IPS-20b (cell line): ENCODE data around the gene PRMT3.

Experiments
- H3K27ac ChIP-seq: one replicate; pipeline ENCODE4 v1.5.1; 2013; ENCODE audit warnings: low read length
- H3K27me3 ChIP-seq: 2 replicates; pipeline ENCODE4 v1.6.1; 2013; ENCODE audit warnings: mild to moderate bottlenecking, low read length, inconsistent platforms; ENCODE audit not compliant: insufficient read depth
- H3K36me3 ChIP-seq: 2 replicates; pipeline ENCODE4 v1.6.1; 2013; ENCODE audit warnings: low read depth, mild to moderate bottlenecking, inconsistent platforms, low read length, moderate library complexity; ENCODE audit not compliant: insufficient read depth
- H3K4me1 ChIP-seq: 2 replicates; pipeline ENCODE4 v1.6.1; 2013; ENCODE audit warnings: mild to moderate bottlenecking, control low read depth, inconsistent platforms, low read length, moderate library complexity; ENCODE audit not compliant: insufficient read depth
- H3K4me3 ChIP-seq: 2 replicates; pipeline ENCODE4 v1.5.1; 2013; ENCODE audit warnings: mild to moderate bottlenecking, low read length, inconsistent platforms
- H3K9ac ChIP-seq: 2 replicates; pipeline ENCODE4 v1.6.1; 2013; ENCODE audit warnings: low read depth, mild to moderate bottlenecking, inconsistent platforms, low read length, moderate library complexity
- H3K9me3 ChIP-seq: 2 replicates; pipeline ENCODE4 v1.6.1; 2013; ENCODE audit warnings: mild to moderate bottlenecking, low read depth, low read length, inconsistent platforms; ENCODE audit not compliant: insufficient read depth

PRMT3 gene

DNA sequence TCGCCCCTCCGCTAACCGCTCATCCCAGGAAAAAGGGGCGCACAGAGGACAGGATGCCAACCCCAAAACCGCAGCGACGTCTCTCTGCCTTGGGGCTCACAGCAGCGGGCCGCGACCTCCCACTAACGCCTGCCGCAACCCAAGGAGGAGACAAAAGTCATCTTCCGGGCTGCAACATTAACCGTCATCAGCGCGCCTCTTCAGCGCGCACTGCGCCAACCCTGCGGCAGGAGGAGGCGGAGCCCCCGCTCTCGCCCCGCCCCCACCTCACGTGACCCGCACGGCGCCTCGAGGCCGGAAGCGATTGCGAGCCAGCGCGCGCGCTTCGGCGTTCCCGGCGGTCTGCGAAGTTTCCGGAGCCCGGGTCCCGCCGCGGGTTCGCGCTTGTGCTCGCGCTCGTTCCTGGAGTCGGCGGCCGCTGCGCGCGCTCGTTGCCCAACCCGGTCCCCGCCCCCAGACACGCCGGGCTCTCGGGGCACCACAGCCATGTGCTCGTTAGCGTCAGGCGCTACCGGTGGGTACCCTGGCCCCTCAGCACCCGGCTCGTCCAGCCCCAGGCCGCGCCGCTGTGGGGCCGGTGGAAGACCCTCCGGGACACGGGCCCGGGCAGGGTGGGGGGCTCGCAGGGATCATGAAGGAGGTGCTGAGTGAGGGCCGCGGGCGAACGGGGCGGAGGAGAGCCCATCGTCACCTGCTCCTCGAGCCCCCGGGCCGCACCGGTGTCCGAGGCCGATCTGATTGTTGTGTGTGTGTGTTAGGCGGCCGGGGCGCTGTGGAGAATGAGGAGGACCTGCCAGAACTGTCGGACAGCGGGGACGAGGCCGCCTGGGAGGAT lies at the start of gene PRMT3:
TSS of gene PRMT3 (plus strand) at position 456 of the 835 bp plus-strand sequence. CDS start at position 487, 31 bp downstream.
- H3K36me3 ChIP-seq, result peaks cover 19% of the 10 kb centered on the region
- H3K27ac ChIP-seq, result peak within 1 kb of the TSS; percentile 61
- 0 out of 2 replicates have a peak, but pooled peaks cover 5% of the 10 kb centered on the region for H3K4me1 ChIP-seq
- H3K9me3 ChIP-seq, result no peaks in the 10 kb centered on the region
- peak within 1 kb of the TSS; percentile 89; the same call in 1 of the 2 replicates for H3K9ac ChIP-seq
- H3K4me3 ChIP-seq, result peak within 1 kb of the TSS; percentile 82
- H3K27me3 ChIP-seq, result no peaks in the 10 kb centered on the region

DNA sequence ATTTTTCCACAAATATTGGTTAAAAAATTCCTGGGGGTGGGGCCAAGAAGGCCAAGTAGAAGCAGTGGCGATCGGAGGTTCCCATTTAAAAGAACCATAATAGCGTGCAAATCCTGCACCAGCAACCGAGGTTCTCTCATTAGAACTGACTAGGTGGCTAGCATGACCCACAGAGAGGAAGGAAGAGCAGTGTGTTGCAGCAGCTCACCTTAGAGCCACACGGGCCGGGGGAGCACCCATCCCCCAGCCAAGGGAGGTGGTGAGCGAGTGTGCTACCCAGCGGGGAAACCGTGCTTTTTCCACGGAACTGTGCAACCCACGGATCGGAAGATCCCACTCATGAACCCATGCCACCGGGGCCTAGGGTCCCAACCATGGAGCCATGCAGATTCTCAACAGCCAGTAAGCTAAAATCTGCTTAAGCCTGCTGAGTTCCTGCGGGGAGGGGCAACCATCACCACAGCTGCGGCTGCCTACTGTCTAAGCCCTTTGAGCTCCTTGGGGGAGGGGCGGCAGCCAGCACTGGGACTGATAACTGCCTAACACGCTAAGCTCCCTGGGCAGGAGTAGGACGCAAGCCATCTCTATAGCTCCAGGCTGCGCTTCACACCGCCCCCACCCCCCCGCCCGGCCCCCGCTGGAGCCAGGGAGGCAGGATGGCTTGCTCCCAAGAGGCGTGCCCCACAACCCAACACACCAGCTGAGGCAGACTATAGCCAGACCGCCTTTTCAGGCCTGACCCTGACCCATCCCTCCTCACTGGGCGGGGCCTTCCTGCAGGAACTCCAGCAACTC lies 45.0 kb upstream of the PRMT3 start:
- Histone ChIP-seq H3K4me1 (peaks cover 11% of the 10 kb centered on the region; the same call in 1 of the 2 replicates), H3K4me3 (peak overlapping the region; percentile 53; the same call in 1 of the 2 replicates), H3K27me3 (peaks cover 22% of the 10 kb centered on the region; the same call in 1 of the 2 replicates), H3K36me3 (no peaks in the 10 kb centered on the region), H3K27ac (no peak overlapping the region), H3K9me3 (no peaks in the 10 kb centered on the region), H3K9ac (0 out of 2 replicates have a peak overlapping the region, but pooled peaks have one; percentile 5)

DNA sequence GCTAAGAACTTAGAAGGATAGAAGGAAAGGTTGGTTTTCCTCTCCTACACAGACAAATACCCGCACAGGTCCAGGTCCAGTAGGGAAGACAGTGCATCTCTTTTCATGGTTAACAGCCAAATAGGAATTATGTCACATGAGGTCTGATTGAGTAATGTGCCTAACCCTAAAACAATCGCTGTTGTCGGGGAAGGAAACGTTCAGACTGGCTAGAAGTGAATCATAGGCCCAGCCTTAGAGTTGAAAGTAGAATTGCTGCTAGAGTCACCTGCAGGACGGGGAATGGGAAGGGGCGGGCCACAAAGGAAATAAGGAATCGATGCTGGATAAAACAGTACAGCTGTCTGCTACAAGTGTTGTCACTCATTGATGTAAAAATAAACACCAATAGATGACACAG lies 36.4 kb upstream of the PRMT3 start:
- Histone ChIP-seq H3K4me3 (no peak overlapping the region), H3K27ac (no peak overlapping the region), H3K9me3 (no peaks in the 10 kb centered on the region), H3K4me1 (no peaks in the 10 kb centered on the region), H3K36me3 (no peaks in the 10 kb centered on the region), H3K27me3 (peaks cover 8% of the 10 kb centered on the region; the same call in 1 of the 2 replicates), H3K9ac (no peak overlapping the region)

GRCh38 chr11:20351751-20352262 lies 35.7 kb upstream of the PRMT3 start:
- no peaks in the 10 kb centered on the region for H3K36me3 ChIP-seq

DNA sequence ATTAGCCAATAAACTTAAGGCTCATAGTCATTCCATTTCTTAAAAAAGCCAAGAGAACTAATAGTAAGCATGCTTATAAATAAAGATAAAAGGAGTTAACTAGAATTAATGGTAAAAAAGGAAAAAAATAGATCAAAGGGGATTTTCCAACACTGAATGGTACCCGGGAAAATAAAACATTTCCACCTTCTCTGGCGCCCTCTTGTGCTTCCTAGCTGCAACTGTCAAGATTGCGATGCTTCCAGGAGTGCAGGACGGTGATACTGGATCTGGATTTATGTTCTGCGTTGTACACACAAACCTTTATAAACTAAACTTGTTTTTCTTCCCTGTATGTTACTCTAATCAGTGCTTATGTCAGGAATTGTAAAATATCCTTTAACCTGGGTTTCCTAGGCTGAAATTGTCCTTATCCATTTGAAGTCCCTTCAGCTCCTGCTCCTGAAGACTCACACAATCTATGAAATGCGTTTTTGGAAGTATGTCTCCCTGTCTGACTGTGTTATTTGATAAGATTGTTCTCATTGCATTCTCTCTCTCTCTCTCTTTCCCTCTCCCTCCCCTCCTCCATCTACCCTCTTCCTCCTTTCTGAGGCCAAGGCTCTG lies 33.6 kb upstream of the PRMT3 start:
- no peaks in the 10 kb centered on the region for H3K9me3 ChIP-seq
- H3K27me3 ChIP-seq, result peaks cover 8% of the 10 kb centered on the region; the same call in 1 of the 2 replicates
- no peak overlapping the region for H3K4me3 ChIP-seq
- no peak overlapping the region for H3K9ac ChIP-seq
- no peak overlapping the region for H3K27ac ChIP-seq
- no peaks in the 10 kb centered on the region for H3K36me3 ChIP-seq
- no peaks in the 10 kb centered on the region for H3K4me1 ChIP-seq

More at GRCh38 chr11:20351751-20352262, 35.7 kb upstream of the PRMT3 start:
- no peak overlapping the region for H3K4me3 ChIP-seq
- H3K9me3 ChIP-seq, result no peaks in the 10 kb centered on the region
- no peak overlapping the region for H3K9ac ChIP-seq
- peaks cover 8% of the 10 kb centered on the region; the same call in 1 of the 2 replicates for H3K27me3 ChIP-seq
- H3K4me1 ChIP-seq, result no peaks in the 10 kb centered on the region
- H3K27ac ChIP-seq, result no peak overlapping the region

DNA sequence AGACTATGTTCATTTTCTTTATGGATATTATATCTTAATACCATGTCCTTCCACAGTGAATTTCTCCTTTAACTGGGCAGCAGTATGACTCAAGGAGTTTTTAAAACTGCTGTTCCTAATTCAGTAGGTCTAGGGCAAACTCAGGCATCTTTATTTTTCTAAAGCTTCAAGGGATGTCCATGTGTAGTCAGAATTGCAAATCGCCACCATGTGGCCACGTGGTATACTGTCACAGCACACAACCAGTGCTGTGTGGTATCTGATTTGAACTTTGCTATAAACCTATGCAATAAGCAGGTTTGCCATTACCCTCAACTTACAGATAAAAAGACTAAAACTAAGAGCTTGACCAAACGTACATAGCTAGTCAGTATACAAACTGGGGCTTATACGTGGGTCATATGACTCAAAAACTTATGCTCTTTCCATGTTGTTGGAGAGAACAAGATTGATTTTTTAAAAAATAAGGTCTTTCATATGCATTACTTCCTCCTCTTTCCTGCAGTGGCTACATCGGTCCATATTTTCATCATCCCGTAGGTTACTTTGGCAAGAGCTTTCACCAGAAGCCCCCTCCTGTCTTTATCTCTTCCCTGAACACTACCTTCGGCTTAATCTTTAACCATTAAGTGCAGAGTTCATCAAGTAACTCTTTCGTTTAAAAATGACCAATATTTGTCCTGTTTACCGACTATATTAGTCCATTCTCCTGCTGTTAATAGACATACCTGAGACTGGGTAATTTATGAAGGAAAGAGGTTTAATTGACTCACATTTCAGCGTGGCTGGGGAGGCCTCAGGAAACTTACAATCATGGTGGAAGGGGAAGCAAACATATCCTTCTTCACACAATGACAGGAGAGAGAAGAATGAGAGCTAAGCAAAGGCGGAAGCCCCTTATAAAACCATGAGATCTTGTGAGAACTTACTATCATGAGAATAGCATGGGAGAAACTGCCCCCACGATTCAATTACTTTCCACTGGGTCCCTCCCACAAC lies 32.0 kb upstream of the PRMT3 start:
- H3K27ac ChIP-seq, result no peak overlapping the region
- H3K9me3 ChIP-seq, result no peaks in the 10 kb centered on the region
- no peaks in the 10 kb centered on the region for H3K4me1 ChIP-seq
- H3K27me3 ChIP-seq, result peaks cover 8% of the 10 kb centered on the region; the same call in 1 of the 2 replicates
- no peak overlapping the region for H3K4me3 ChIP-seq
- no peak overlapping the region for H3K9ac ChIP-seq
- no peaks in the 10 kb centered on the region for H3K36me3 ChIP-seq

DNA sequence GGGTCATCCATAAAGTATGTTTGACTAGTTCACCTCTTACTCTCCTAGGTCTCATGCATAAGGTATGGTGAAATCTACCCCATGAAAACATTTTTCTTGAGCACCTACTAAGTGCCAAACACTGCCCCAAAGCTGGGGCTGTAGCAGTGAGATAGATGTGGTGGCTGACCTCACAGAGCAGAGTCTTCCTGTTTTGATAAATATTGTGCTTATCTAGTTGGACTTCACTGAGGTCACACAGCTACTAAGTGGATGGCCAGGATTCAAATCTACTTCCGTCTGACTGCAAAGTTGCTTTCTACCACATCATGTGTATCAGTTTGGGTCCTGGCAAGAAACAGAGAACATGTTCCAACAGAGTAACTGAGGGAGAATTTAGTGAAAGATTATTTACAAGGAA lies 30.4 kb upstream of the PRMT3 start:
- no peaks in the 10 kb centered on the region for H3K9me3 ChIP-seq
- H3K27ac ChIP-seq, result no peak overlapping the region
- no peaks in the 10 kb centered on the region for H3K4me1 ChIP-seq
- H3K36me3 ChIP-seq, result no peaks in the 10 kb centered on the region
- H3K27me3 ChIP-seq, result peaks cover 13% of the 10 kb centered on the region; the same call in 1 of the 2 replicates
- H3K9ac ChIP-seq, result no peak overlapping the region
- H3K4me3 ChIP-seq, result no peak overlapping the region

DNA sequence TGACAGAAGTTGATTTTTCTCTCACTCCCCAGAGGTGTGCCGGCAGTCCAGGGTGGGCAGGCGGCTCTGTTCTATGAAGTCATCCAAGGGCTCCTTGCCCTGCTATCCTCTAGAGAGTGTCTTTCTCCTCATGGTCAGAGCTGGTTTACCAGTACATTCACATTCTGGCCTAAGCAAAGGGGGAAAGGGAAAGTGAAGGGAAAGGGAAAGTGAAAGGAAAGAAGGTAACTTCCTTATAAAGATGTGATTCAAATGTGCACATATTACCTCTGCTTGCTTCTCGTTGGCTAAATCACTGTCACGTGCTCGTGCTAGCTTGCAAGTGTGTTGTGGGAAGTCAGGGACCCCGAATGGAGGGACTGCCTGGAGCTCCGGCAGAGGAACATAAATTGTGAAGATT lies 26.9 kb upstream of the PRMT3 start:
- Histone ChIP-seq H3K9ac (no peak overlapping the region), H3K27ac (no peak overlapping the region), H3K27me3 (peaks cover 34% of the 10 kb centered on the region), H3K4me3 (no peak overlapping the region), H3K36me3 (no peaks in the 10 kb centered on the region), H3K4me1 (peaks cover 4% of the 10 kb centered on the region; the same call in 1 of the 2 replicates), H3K9me3 (no peaks in the 10 kb centered on the region)

DNA sequence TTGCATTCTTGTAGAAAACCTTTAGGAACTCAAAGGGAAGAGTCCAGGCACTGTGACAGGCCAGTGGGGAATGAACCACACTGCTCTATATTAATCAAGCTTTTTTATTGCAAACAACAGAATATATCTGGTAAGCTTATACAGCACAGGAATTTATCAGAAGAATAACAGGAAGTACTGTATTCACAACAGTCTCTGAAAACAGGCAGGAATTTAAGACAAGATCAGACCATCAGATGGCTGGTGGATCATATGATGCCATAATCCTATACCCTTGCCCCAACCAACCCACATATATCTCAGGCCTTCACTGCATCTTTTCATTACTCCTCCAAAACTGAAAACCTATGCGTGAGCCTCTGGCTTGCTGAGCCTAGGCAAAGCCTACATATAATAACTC lies 25.0 kb upstream of the PRMT3 start:
- Histone ChIP-seq H3K27me3 (peaks cover 34% of the 10 kb centered on the region), H3K36me3 (no peaks in the 10 kb centered on the region), H3K4me1 (peaks cover 8% of the 10 kb centered on the region; the same call in 1 of the 2 replicates), H3K27ac (no peak overlapping the region), H3K4me3 (no peak overlapping the region), H3K9me3 (no peaks in the 10 kb centered on the region), H3K9ac (no peak overlapping the region)

GRCh38 chr11:20363149-20363499 lies 24.4 kb upstream of the PRMT3 start:
- H3K9ac ChIP-seq, result no peak overlapping the region
- H3K4me3 ChIP-seq, result peak overlapping the region; percentile 78; the same call in 1 of the 2 replicates
- no peak overlapping the region for H3K27ac ChIP-seq
- no peaks in the 10 kb centered on the region for H3K36me3 ChIP-seq
- H3K4me1 ChIP-seq, result peaks cover 9% of the 10 kb centered on the region; the same call in 1 of the 2 replicates
- H3K9me3 ChIP-seq, result no peaks in the 10 kb centered on the region
- peaks cover 34% of the 10 kb centered on the region for H3K27me3 ChIP-seq
